Smooth muscle cell (in vitro differentiated cells): ENCODE measurements around the gene TIAM1. TPM values are rescaled to one million over a fixed set of nuclear protein-coding genes. Genes with fewer than 3 reads are reported as not detected.
A peak's percentile ranks its signal among the peaks of the same experiment; 100 is the strongest.

Experiments used
- DNase-seq: peaks from one replicate; lab custom pipeline; 2025; ENCODE audit not compliant: unreplicated experiment; lab: John Stamatoyannopoulos, UW
- H2AFZ ChIP-seq: fragments of 200-600 bp; sonication (generic); 2 replicates; pipeline ENCODE4 v1.6.0; 2016; ENCODE audit warnings: antibody characterized with exemption, low read depth, mild to moderate bottlenecking
- H3F3A ChIP-seq: fragments of 200-600 bp; sonication (generic); 2 replicates; pipeline ENCODE4 v1.6.0; 2017; ENCODE audit warnings: antibody characterized with exemption, low read depth
- H3K27ac ChIP-seq: fragments of 200-600 bp; sonication (generic); 2 replicates; pipeline ENCODE4 v1.5.1; 2016; ENCODE audit warnings: low read depth, mild to moderate bottlenecking
- H3K27me3 ChIP-seq: fragments of 200-600 bp; sonication (generic); 2 replicates; pipeline ENCODE4 v1.6.1; 2016; ENCODE audit warnings: low read depth, mild to moderate bottlenecking
- H3K36me3 ChIP-seq: fragments of 200-600 bp; sonication (generic); 2 replicates; pipeline ENCODE4 v1.5.1; 2016; ENCODE audit warnings: low read depth
- H3K4me1 ChIP-seq: fragments of 200-600 bp; sonication (generic); 2 replicates; pipeline ENCODE4 v1.5.1; 2016; ENCODE audit warnings: low read depth
- H3K4me2 ChIP-seq: fragments of 200-600 bp; sonication (generic); 2 replicates; pipeline ENCODE4 v1.6.0; 2016; ENCODE audit warnings: mild to moderate bottlenecking
- H3K4me3 ChIP-seq: fragments of 200-600 bp; sonication (generic); 2 replicates; pipeline ENCODE4 v1.5.1; 2016; ENCODE audit warnings: mild to moderate bottlenecking
- H3K79me2 ChIP-seq: fragments of 200-600 bp; sonication (generic); 2 replicates; pipeline ENCODE4 v1.6.0; 2016; ENCODE audit warnings: low read depth, mild to moderate bottlenecking
- H3K9ac ChIP-seq: fragments of 200-600 bp; sonication (generic); 2 replicates; pipeline ENCODE4 v1.6.0; 2016; ENCODE audit warnings: low read depth
- H3K9me3 ChIP-seq: fragments of 200-600 bp; sonication (generic); replicated peaks from 2 replicates; pipeline ENCODE4 v1.5.1; 2016; ENCODE audit warnings: low read depth
- H4K20me1 ChIP-seq: fragments of 200-600 bp; sonication (generic); 2 replicates; pipeline ENCODE4 v1.6.0; 2016; ENCODE audit warnings: low read depth
- WGBS: methylation state at CpG from one replicate; pipeline ENCODE4 v1.1.7; 2016; ENCODE audit warnings: low lambda C conversion rate; 5-methylcytosine and 5-hydroxymethylcytosine counted together
- polyA plus RNA-seq: library from polyadenylated mRNA; unstranded; fragments of >200 nt; fragmentation: Nextera tagmentation; extraction: Ambion mirVana; gene quantifications from 2 replicates; pipeline ENCODE4 v1.2.1, GENCODE V29; 2016
- total RNA-seq: library from RNA; depleted of rRNA; stranded (reverse); fragments of >200 nt; gene quantifications from 2 replicates; pipeline ENCODE4 v1.2.3, GENCODE V29; 2014
- TF ChIP-seq, protein P1 (sequence below): fragments of 200-600 bp; sonication (generic); IDR thresholded peaks from 2 replicates; pipeline ENCODE4 v1.5.1; 2017; ENCODE audit warnings: borderline replicate concordance, mild to moderate bottlenecking, antibody characterized with exemption; ENCODE audit not compliant: insufficient read depth, poor library complexity, severe bottlenecking

Gene TIAM1
- total and polyA plus RNA-seq, 2 experiments from 2014 or later: 3.2 to 12.9 TPM

- no peaks in the 10 kb centered on the region for H3K4me1 ChIP-seq
- H3F3A ChIP-seq: peaks cover 5% of the 10 kb centered on the region
- no peak for DNase-seq
- H3K9ac ChIP-seq: no peak overlapping the region
- no peaks in the 10 kb centered on the region for H3K9me3 ChIP-seq
- TF ChIP-seq, protein P1, sequence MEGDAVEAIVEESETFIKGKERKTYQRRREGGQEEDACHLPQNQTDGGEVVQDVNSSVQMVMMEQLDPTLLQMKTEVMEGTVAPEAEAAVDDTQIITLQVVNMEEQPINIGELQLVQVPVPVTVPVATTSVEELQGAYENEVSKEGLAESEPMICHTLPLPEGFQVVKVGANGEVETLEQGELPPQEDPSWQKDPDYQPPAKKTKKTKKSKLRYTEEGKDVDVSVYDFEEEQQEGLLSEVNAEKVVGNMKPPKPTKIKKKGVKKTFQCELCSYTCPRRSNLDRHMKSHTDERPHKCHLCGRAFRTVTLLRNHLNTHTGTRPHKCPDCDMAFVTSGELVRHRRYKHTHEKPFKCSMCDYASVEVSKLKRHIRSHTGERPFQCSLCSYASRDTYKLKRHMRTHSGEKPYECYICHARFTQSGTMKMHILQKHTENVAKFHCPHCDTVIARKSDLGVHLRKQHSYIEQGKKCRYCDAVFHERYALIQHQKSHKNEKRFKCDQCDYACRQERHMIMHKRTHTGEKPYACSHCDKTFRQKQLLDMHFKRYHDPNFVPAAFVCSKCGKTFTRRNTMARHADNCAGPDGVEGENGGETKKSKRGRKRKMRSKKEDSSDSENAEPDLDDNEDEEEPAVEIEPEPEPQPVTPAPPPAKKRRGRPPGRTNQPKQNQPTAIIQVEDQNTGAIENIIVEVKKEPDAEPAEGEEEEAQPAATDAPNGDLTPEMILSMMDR: no peak
- H3K27ac ChIP-seq: no peak overlapping the region
- H2AFZ ChIP-seq: no peak overlapping the region
- H3K4me2 ChIP-seq: peak overlapping the region; percentile 0
- H3K4me3 ChIP-seq: no peak overlapping the region
- H3K36me3 ChIP-seq: no peaks in the 10 kb centered on the region
- WGBS: 75% methylated on average over 11 of the region's 11 CpGs
- H4K20me1 ChIP-seq: no peaks in the 10 kb centered on the region
- no peaks in the 10 kb centered on the region for H3K79me2 ChIP-seq
- H3K27me3 ChIP-seq: no peaks in the 10 kb centered on the region
Measured at GRCh38 chr21:31278511-31279130, 65.4 kb downstream of the TIAM1 start.

- Histone ChIP-seq H3K4me1 (no peaks in the 10 kb centered on the region), H3K9me3 (no peaks in the 10 kb centered on the region)
- WGBS: 93% methylated on average over 7 of the region's 7 CpGs
Measured at GRCh38 chr21:31276663-31277062, 67.4 kb downstream of the TIAM1 start.

GRCh38 chr21:31275901-31276300, 68.2 kb downstream of the TIAM1 start:
- Histone ChIP-seq H3K9me3 (no peaks in the 10 kb centered on the region), H2AFZ (no peak overlapping the region), H3K36me3 (no peaks in the 10 kb centered on the region), H3K4me3 (no peak overlapping the region), H3K9ac (no peak overlapping the region), H3F3A (no peaks in the 10 kb centered on the region), H3K27ac (no peak overlapping the region), H3K27me3 (no peaks in the 10 kb centered on the region), H3K4me2 (no peak overlapping the region), H3K4me1 (no peaks in the 10 kb centered on the region), H4K20me1 (no peaks in the 10 kb centered on the region), H3K79me2 (no peaks in the 10 kb centered on the region)
- DNase-seq: no peak
- TF ChIP-seq, protein P1: no peak
- WGBS: 85% methylated on average over 6 of the region's 6 CpGs

More at GRCh38 chr21:31276663-31277062, 67.4 kb downstream of the TIAM1 start:
- no peaks in the 10 kb centered on the region for H3F3A ChIP-seq
- no peaks in the 10 kb centered on the region for H4K20me1 ChIP-seq
- TF ChIP-seq, protein P1: no peak
- H3K27me3 ChIP-seq: no peaks in the 10 kb centered on the region
- no peak overlapping the region for H3K27ac ChIP-seq
- no peak overlapping the region for H2AFZ ChIP-seq
- H3K9ac ChIP-seq: no peak overlapping the region
- H3K36me3 ChIP-seq: no peaks in the 10 kb centered on the region
- no peak overlapping the region for H3K4me2 ChIP-seq
- DNase-seq: no peak
- no peak overlapping the region for H3K4me3 ChIP-seq
- no peaks in the 10 kb centered on the region for H3K79me2 ChIP-seq

GRCh38 chr21:31273278-31273677, 70.8 kb downstream of the TIAM1 start:
- no peak overlapping the region for H3K4me3 ChIP-seq
- H3F3A ChIP-seq: no peaks in the 10 kb centered on the region
- H3K9me3 ChIP-seq: no peaks in the 10 kb centered on the region
- H3K27ac ChIP-seq: no peak overlapping the region
- no peaks in the 10 kb centered on the region for H3K4me1 ChIP-seq
- no peak overlapping the region for H2AFZ ChIP-seq
- H3K79me2 ChIP-seq: no peaks in the 10 kb centered on the region
- TF ChIP-seq, protein P1: no peak
- H3K27me3 ChIP-seq: no peaks in the 10 kb centered on the region
- H3K36me3 ChIP-seq: no peaks in the 10 kb centered on the region
- no peak overlapping the region for H3K4me2 ChIP-seq
- WGBS: 52% methylated on average over 2 of the region's 2 CpGs
- DNase-seq: no peak
- H4K20me1 ChIP-seq: no peaks in the 10 kb centered on the region
- H3K9ac ChIP-seq: no peak overlapping the region
